ENCODE results near the gene SKAP1. TPM values are rescaled to one million over a fixed set of nuclear protein-coding genes. Genes with fewer than 3 reads are reported as not detected.
A peak's percentile ranks its signal among the peaks of the same experiment; 100 is the strongest.

Gene SKAP1
- total RNA-seq, 1 experiment from 2014 or later, result not detected

- CTCF ChIA-PET, result interaction anchor here (0.5 to 1.1 kb wide), 5 partner anchors 9 to 435 kb away, joined by 3 to 4 read pairs (median 3); no protein-coding TSS in a partner anchor
- no peaks in the 10 kb centered on the region for H3K36me3 Mint-ChIP-seq (ENCODE audit: insufficient read depth, unreplicated experiment)
- H3K9me3 Mint-ChIP-seq (ENCODE audit: unreplicated experiment), result no peaks in the 10 kb centered on the region
- peaks cover 70% of the 10 kb centered on the region for H3K27me3 Mint-ChIP-seq (ENCODE audit: insufficient read depth, unreplicated experiment)
- H3K4me1 Mint-ChIP-seq (ENCODE audit: insufficient read depth, unreplicated experiment), result peaks cover 5% of the 10 kb centered on the region
- no peak for DNase-seq (ENCODE audit: unreplicated experiment)
- intact Hi-C loops (cut with micrococcal nuclease), result no loop called here
- H3K4me3 Mint-ChIP-seq (ENCODE audit: unreplicated experiment), result no peak overlapping the region
- no TSS peak for BruUV-seq (replicated peaks)
- no peak for TF ChIP-seq CTCF (IDR thresholded peaks at IDR 0.05; ENCODE audit: unreplicated experiment)
- POLR2A ChIA-PET, result interaction anchor here (0.7 to 1.1 kb wide), 2 partner anchors 19 to 444 kb away, joined by 3 to 4 read pairs; no protein-coding TSS in a partner anchor
- no peak overlapping the region for H3K27ac Mint-ChIP-seq (ENCODE audit: low read depth, unreplicated experiment)
Measured at GRCh38 chr17:48173191-48173984, 256.6 kb downstream of the SKAP1 start.

GRCh38 chr17:48169926-48170325, 260.1 kb downstream of the SKAP1 start:
- POLR2A ChIA-PET, result no interaction called here
- intact Hi-C loops (cut with micrococcal nuclease), result no loop called here
- CTCF ChIA-PET, result interaction anchor here (0.5 to 1.4 kb wide), 2 partner anchors 16 to 323 kb away, joined by 4 read pairs; no protein-coding TSS in a partner anchor
- no TSS peak for BruUV-seq (replicated peaks)
- H3K4me1 Mint-ChIP-seq (ENCODE audit: insufficient read depth, unreplicated experiment), result no peaks in the 10 kb centered on the region
- H3K27ac Mint-ChIP-seq (ENCODE audit: low read depth, unreplicated experiment), result no peak overlapping the region
- no peaks in the 10 kb centered on the region for H3K36me3 Mint-ChIP-seq (ENCODE audit: insufficient read depth, unreplicated experiment)
- peaks cover 100% of the 10 kb centered on the region for H3K27me3 Mint-ChIP-seq (ENCODE audit: insufficient read depth, unreplicated experiment)
- DNase-seq (ENCODE audit: unreplicated experiment), result no peak
- no peak overlapping the region for H3K4me3 Mint-ChIP-seq (ENCODE audit: unreplicated experiment)
- TF ChIP-seq CTCF (IDR thresholded peaks at IDR 0.05; ENCODE audit: unreplicated experiment), result no peak
- H3K9me3 Mint-ChIP-seq (ENCODE audit: unreplicated experiment), result no peaks in the 10 kb centered on the region

GRCh38 chr17:48163809-48164208, 266.2 kb downstream of the SKAP1 start:
- peak; percentile 18 for TF ChIP-seq CTCF (IDR thresholded peaks at IDR 0.05; ENCODE audit: unreplicated experiment)
- ChIA-PET CTCF (interaction anchor here (0.7 kb wide), 1 partner anchor 124 kb away, joined by 3 read pairs; no protein-coding TSS in a partner anchor), POLR2A (no interaction called here)
- no peak overlapping the region for H3K4me3 Mint-ChIP-seq (ENCODE audit: unreplicated experiment)
- H3K27ac Mint-ChIP-seq (ENCODE audit: low read depth, unreplicated experiment), result no peak overlapping the region
- no TSS peak for BruUV-seq (replicated peaks)
- H3K36me3 Mint-ChIP-seq (ENCODE audit: insufficient read depth, unreplicated experiment), result no peaks in the 10 kb centered on the region
- H3K27me3 Mint-ChIP-seq (ENCODE audit: insufficient read depth, unreplicated experiment), result peaks cover 52% of the 10 kb centered on the region
- H3K4me1 Mint-ChIP-seq (ENCODE audit: insufficient read depth, unreplicated experiment), result no peaks in the 10 kb centered on the region
- intact Hi-C loops (cut with micrococcal nuclease), result no loop called here
- no peaks in the 10 kb centered on the region for H3K9me3 Mint-ChIP-seq (ENCODE audit: unreplicated experiment)
- no peak for DNase-seq (ENCODE audit: unreplicated experiment)

DNA sequence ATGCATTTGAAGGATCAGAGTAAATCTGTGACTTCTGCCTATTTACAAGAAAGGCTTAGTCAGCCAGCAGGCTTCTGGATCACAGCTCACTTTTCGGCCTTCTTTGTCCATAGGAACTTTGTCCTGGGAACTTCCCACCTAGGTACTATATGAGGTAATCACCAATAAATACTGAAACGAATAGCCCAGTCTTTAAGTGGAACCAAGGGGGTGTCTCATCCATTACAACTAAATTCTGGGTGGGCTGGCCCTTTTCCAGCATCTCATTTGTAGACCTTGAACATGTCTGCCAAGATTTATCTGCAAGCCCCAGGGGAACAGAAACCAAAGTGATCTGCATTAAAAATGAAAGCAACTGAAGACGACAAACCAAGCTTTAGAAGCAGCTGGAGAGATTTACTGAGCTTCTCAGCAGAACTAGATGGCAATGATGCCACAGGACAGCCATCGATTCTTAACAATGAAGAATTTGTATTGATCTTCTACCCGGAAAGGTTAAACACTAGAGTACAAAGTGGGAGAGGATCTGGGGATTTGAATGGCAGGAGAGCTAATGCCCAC, 267.0 kb downstream of the SKAP1 start:
- DNase-seq (ENCODE audit: unreplicated experiment), result no peak
- H3K4me3 Mint-ChIP-seq (ENCODE audit: unreplicated experiment), result no peak overlapping the region
- H3K27me3 Mint-ChIP-seq (ENCODE audit: insufficient read depth, unreplicated experiment), result peaks cover 44% of the 10 kb centered on the region
- intact Hi-C loops (cut with micrococcal nuclease), result no loop called here
- ChIA-PET POLR2A (interaction anchor here (0.6 kb wide), 1 partner anchor 669 kb away, joined by 3 read pairs; no protein-coding TSS in a partner anchor), CTCF (interaction anchor here (0.6 kb wide), 1 partner anchor 14 kb away, joined by 3 read pairs; no protein-coding TSS in a partner anchor)
- H3K9me3 Mint-ChIP-seq (ENCODE audit: unreplicated experiment), result no peaks in the 10 kb centered on the region
- H3K36me3 Mint-ChIP-seq (ENCODE audit: insufficient read depth, unreplicated experiment), result no peaks in the 10 kb centered on the region
- no peaks in the 10 kb centered on the region for H3K4me1 Mint-ChIP-seq (ENCODE audit: insufficient read depth, unreplicated experiment)
- no peak for TF ChIP-seq CTCF (IDR thresholded peaks at IDR 0.05; ENCODE audit: unreplicated experiment)
- BruUV-seq (replicated peaks), result no TSS peak
- H3K27ac Mint-ChIP-seq (ENCODE audit: low read depth, unreplicated experiment), result no peak overlapping the region

Data from MCF 10A (cell line).